Measurements from ENCODE around the gene ABR.

DNA sequence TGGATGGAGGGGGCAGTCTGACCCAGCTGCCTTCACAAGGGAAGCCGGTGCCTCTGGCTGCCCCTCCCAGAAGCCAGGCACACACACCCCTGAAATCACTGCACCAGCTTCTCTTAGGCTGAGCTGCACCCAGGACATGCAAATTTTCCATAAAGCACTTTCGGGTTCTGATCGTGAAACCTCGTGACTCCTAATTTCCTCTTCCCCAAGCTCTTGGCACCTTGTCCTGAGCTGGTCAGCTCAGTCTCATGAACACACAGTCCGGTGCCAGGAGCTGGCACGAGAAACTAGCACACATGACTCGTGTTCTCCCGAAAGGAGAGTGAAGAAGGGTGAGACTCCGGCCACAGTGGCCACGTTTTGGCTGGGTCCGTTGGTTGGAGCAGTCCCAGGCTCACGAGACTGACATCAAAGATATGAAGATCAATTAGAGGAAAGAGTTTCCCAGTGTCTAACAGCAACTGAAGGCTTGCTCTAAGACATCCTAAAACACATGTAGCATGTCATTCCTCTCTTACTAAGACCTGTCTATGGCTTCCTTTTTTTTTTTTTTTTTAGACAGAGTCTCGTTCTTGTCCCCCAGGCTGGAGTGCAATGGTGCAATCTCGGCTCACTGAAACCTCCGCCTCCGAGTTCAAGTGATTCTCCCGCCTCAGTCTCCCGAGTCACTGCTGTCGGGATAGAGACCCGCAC lies 9.2 kb upstream of the ABR start:
- TF ChIP-seq, protein P1, sequence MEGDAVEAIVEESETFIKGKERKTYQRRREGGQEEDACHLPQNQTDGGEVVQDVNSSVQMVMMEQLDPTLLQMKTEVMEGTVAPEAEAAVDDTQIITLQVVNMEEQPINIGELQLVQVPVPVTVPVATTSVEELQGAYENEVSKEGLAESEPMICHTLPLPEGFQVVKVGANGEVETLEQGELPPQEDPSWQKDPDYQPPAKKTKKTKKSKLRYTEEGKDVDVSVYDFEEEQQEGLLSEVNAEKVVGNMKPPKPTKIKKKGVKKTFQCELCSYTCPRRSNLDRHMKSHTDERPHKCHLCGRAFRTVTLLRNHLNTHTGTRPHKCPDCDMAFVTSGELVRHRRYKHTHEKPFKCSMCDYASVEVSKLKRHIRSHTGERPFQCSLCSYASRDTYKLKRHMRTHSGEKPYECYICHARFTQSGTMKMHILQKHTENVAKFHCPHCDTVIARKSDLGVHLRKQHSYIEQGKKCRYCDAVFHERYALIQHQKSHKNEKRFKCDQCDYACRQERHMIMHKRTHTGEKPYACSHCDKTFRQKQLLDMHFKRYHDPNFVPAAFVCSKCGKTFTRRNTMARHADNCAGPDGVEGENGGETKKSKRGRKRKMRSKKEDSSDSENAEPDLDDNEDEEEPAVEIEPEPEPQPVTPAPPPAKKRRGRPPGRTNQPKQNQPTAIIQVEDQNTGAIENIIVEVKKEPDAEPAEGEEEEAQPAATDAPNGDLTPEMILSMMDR (IDR thresholded peaks at IDR 0.05; ENCODE audit: insufficient read depth, low read length) = no peak
- TF ChIP-seq, protein P2, sequence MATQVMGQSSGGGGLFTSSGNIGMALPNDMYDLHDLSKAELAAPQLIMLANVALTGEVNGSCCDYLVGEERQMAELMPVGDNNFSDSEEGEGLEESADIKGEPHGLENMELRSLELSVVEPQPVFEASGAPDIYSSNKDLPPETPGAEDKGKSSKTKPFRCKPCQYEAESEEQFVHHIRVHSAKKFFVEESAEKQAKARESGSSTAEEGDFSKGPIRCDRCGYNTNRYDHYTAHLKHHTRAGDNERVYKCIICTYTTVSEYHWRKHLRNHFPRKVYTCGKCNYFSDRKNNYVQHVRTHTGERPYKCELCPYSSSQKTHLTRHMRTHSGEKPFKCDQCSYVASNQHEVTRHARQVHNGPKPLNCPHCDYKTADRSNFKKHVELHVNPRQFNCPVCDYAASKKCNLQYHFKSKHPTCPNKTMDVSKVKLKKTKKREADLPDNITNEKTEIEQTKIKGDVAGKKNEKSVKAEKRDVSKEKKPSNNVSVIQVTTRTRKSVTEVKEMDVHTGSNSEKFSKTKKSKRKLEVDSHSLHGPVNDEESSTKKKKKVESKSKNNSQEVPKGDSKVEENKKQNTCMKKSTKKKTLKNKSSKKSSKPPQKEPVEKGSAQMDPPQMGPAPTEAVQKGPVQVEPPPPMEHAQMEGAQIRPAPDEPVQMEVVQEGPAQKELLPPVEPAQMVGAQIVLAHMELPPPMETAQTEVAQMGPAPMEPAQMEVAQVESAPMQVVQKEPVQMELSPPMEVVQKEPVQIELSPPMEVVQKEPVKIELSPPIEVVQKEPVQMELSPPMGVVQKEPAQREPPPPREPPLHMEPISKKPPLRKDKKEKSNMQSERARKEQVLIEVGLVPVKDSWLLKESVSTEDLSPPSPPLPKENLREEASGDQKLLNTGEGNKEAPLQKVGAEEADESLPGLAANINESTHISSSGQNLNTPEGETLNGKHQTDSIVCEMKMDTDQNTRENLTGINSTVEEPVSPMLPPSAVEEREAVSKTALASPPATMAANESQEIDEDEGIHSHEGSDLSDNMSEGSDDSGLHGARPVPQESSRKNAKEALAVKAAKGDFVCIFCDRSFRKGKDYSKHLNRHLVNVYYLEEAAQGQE (IDR thresholded peaks at IDR 0.05; ENCODE audit: insufficient replicate concordance, low read depth) = no peak
- TF ChIP-seq GABPA (IDR thresholded peaks at IDR 0.05; ENCODE audit: low read depth) (no peak), POLR2AphosphoS5 (IDR thresholded peaks at IDR 0.05; ENCODE audit: low read depth) (no peak)

Data from HL-60 (cell line).